Endothelial cell of umbilical vein (primary cell): Measurements from ENCODE around the gene TCEAL1.

ENCODE experiments used
- EZH2 ChIP-seq: IDR thresholded peaks from 2 replicates; pipeline ENCODE4 v1.6.1; 2012; ENCODE audit warnings: borderline replicate concordance, low read depth, mild to moderate bottlenecking, moderate library complexity, low read length, inconsistent platforms; ENCODE audit not compliant: severe bottlenecking
- FOS ChIP-seq: IDR thresholded peaks from 2 replicates; pipeline ENCODE4 v1.6.1; 2011; ENCODE audit warnings: mild to moderate bottlenecking, low read length, moderate library complexity, borderline replicate concordance; ENCODE audit not compliant: insufficient read depth
- JUN ChIP-seq: IDR thresholded peaks from 2 replicates; pipeline ENCODE4 v1.6.1; 2011; ENCODE audit warnings: borderline replicate concordance, low read depth; ENCODE audit not compliant: insufficient read length, insufficient read depth
- POLR2A ChIP-seq: IDR thresholded peaks from 2 replicates; pipeline ENCODE4 v1.6.1; 2012; ENCODE audit warnings: low read depth, mild to moderate bottlenecking, control low read depth, low read length

DNA sequence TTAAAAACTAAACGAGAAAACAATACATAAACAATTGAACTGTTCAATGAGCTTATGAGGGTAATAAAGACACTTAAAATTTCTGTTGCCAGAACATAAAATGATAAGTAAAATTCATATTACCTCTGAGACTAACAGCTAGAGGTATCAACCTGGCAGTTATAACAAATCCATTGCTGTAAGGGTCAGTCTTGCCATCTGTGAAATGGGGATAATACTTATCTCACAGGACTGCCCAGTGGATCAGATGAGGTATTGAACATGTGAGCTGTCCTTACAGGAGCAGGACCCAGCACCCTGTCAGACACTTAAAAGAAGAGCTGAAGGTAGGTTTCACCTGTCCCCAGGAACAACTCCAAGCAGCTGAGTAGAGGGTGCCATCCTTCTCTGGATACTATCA, 18.5 kb upstream of the TCEAL1 start:
- TF ChIP-seq FOS (no peak), EZH2 (no peak), POLR2A (no peak), JUN (no peak)
